Esophagus muscularis mucosa (tissue), 3 donors: ENCODE measurements around the gene RAD51AP1.

ENCODE experiments used
- CTCF ChIP-seq, 3 experiments: fragments of 200-600 bp in 2 of 3; fragments of 450-650 bp in 1 of 3; sonication (generic) in 2 of 3; IDR thresholded peaks; one replicate each; pipeline ENCODE4 v1.5.1; 2017 to 2019; ENCODE audit warnings: antibody characterized with exemption in 3 of 3, mild to moderate bottlenecking in 2 of 3, moderate library complexity in 1 of 3
- POLR2A ChIP-seq: fragments of 450-650 bp; IDR thresholded peaks from one replicate; pipeline ENCODE4 v1.6.1; 2017; ENCODE audit warnings: antibody characterized with exemption, moderate library complexity, mild to moderate bottlenecking, low read depth

GRCh38 chr12:4526923-4527546 is 11.7 kb upstream of the RAD51AP1 start:
- TF ChIP-seq CTCF (IDR thresholded peaks at IDR 0.05) (peak; percentile 35 to 68 (median 63)), POLR2A (no peak)
